HG03108 (cell line): Measurements from ENCODE around the gene OASL.
"Not testable (repeated sequence)": the region's sequence is repeated elsewhere in the genome, so short reads cannot be mapped to it uniquely, and the experiment has no call there.

ENCODE experiments used
- ATAC-seq: cut with Tn5 transposase; IDR thresholded peaks from one replicate; pipeline ENCODE4 v1.9.1; 2021; ENCODE audit warnings: moderate library complexity; ENCODE audit not compliant: unreplicated experiment

OASL gene

GRCh38 chr12:121059031-121059898 lies 20.2 kb upstream of the OASL start:
- no peak for ATAC-seq

DNA sequence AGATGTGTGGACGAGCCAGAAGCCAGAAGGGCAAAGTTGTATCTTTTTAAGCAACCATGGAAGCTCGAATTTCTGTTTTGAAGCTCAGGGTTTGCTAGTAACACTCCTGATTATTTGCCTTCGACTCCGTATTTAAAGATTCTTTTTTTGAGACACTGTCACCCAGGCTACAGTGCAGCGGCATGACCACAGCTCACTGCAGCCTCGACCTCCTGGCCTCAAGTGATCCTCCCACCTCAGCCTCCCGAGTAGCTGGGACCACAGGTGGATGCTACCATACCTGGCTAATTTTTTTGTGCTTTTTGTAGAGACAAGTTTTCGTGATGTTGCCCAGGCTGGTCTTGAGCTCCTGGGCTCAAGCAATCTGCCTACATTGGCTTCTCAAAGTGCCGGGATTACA lies 18.7 kb upstream of the OASL start:
- ATAC-seq, result no peak

- no peak for ATAC-seq
Observed at GRCh38 chr12:121053706-121054105, 14.7 kb upstream of the OASL start.

- ATAC-seq, result no peak
Observed at GRCh38 chr12:121050725-121051124, 11.7 kb upstream of the OASL start.

- no peak for ATAC-seq
Observed at GRCh38 chr12:121048442-121048841, 9.4 kb upstream of the OASL start.

GRCh38 chr12:121047400-121047799 lies 8.4 kb upstream of the OASL start:
- not testable (repeated sequence) for ATAC-seq

- no peak for ATAC-seq
Observed at GRCh38 chr12:121043067-121043466, 4.0 kb upstream of the OASL start.

GRCh38 chr12:121036810-121037326 lies 2.2 kb downstream of the OASL start:
- ATAC-seq, result no peak

DNA sequence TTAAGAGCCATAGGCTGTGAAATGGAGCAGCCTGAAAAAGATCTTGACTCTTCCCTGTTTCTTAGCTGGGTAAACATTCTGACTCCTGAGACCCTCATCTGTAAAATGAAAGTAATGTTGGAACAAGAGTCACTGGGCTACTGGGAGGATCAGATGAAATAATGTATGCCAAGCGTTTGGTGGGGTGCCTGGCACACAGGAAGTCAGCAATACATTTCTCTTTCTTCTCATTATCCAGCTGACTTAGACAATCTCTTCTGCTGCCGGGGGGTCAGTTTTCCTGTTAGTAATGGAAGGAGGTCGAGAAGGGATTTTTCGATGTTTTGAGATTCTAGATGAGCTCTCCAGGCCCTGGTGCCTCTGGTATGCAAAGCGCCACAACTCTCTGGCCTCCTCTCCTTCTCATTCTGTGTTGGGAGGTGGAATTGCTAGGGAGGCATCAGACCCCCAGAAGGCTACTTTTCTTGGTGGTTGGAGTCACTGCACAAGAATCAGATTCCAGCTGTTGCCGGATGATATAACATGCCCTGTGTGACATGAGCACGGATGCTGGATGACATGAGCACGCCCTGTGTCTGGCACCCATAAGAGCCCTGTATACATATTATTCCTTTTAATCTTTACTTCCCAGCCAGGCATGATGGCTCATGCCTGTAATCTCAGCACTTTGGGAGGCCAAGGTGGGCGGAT lies 4.3 kb downstream of the OASL start:
- ATAC-seq, result no peak

- no peak for ATAC-seq
Observed at GRCh38 chr12:121033625-121034349, 5.3 kb downstream of the OASL start.

- no peak for ATAC-seq
Observed at GRCh38 chr12:121030576-121031212, 8.4 kb downstream of the OASL start.

DNA sequence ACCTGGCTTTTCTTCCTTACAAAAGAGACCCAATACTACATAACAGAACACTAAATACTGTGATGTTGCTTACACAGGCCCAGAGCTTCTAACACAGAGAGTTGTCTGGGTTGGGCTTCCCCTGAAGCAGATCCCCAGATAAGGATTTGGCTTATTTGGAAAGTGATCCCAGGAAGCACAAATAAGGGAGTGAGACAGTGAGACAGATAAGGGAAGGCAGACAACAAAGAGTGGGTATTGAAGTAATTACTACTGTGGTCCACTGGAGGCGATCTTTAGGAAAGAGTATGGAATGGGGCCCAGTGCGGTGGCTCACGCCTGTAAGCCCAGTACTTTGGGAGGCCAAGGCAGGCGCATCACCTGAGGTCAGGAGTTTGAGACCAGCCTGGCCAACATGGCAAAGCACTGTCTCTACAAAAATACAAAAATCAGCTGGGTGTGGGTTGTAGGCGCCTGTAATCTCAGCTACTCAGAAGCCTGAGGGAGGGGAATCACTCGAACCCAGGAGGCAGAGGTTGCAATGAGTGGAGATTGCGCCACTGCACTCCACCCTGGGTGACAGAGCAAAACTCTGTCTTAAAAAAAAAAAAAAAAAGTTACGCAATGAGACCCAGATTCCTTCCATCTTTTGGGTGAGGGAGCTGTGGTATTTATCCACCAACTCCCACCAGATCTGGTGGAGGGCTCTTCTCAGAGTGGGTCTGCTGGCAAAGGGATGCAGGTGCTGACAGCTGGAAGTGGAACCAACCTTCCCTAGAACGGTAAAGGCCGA lies 12.6 kb downstream of the OASL start:
- no peak for ATAC-seq

DNA sequence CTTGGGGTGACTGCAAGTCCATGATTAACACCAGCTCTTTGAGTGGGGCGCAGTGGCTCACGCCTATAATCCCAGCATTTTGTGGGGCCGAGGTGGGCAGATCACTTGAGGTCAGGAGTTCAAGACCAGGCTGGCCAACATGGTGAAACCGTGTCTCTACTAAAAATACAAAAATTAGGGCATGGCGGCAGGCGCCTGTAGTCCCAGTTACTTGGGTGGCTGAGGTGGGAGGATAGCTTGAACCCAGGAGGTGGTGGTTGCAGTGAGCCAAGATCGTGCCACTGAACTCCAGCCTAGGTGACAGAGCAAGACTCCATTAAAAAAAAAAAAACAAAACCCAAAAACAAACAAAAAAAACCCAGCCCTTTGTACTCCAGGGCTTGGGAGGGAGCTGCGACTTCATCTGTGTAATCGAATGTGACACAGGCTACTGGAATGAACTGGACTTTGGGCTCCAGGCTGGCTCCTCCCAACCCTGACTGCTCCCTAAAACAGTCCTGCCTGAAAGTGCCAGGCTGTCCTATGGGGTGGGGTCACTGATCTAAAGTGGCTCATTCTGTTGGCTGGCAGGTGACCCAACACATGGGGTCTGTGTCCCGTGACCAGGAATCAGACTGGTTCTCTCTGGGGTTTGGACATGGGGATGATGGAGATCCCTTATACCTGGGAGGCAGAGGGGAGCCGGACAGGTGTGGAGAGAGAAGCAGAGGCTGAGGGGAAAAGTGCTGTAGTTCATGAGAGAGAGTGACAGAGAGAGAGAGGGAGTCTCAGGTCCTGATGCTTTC lies 13.4 kb downstream of the OASL start:
- ATAC-seq, result no peak

DNA sequence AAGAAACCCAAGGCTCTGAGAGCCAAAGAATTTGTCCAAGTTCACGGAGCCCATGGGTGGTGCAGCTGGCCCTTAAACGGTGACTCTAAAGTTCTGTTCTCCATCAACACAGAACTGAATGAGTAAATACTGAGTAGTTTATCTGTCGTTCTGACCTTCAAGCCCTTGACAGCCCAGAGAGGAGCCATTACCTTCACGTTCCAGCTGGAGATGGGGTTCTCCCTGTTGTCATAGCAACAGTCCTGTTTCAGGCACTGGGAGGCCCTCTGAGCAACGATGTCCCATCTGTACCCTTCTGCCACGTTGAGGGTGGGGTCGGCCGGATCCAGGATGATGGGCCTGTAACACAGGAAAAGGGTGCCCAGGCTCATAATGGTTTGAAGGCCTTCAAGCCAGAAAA lies 15.2 kb downstream of the OASL start:
- no peak for ATAC-seq

GRCh38 chr12:121022713-121023112 lies 16.3 kb downstream of the OASL start:
- ATAC-seq, result no peak

GRCh38 chr12:121021754-121022153 lies 17.3 kb downstream of the OASL start:
- no peak for ATAC-seq

DNA sequence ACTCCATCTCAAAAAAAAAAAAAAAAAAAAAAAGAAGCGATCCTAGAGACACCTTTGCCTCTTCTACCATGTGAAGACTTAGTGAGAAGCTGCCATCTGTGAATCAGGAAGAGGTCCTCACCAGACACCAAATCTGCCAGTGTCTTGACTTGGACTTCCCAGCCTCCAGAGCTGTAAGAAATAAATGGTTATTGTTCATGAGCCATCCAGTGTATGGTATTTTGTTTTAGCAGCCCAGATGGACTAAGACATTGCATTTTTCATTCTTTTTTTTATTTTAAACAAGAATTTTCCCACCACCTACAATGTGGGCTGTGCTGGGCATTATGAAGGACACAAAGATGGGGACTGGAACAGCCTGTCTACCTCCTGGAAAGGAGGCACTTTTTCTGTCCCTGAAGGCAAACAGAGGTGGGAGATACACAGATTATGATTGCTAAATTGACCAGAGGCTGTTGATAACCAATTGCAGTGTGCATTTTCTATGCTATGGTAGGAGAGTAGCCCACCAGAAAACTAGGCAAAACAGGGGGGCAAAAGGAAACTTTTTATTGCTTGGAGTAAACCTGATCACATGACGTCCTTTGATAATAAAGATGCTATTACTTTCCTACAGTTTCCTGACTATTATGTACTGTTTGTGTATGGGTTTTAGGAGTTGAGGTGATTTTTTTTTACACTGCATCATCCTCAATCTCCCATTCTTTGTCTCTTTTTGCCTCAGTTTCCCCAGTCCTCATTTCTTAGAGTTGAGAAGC lies 20.0 kb downstream of the OASL start:
- ATAC-seq, result no peak

GRCh38 chr12:121017966-121018491 lies 21.0 kb downstream of the OASL start:
- no peak for ATAC-seq
